Breast epithelium (tissue), 3 donors: ENCODE results near the gene UBAP1L.

Experiments
- CTCF ChIP-seq, 3 donors: fragments of 450-650 bp; IDR thresholded peaks; one replicate each; pipeline ENCODE4 v1.5.1; 2016 to 2017; ENCODE audit warnings: antibody characterized with exemption in 3 of 3, mild to moderate bottlenecking in 3 of 3, moderate library complexity in 3 of 3
- POLR2A ChIP-seq: fragments of 450-650 bp; IDR thresholded peaks from one replicate; pipeline ENCODE4 v1.6.1; 2016; ENCODE audit warnings: antibody characterized with exemption, mild to moderate bottlenecking, moderate library complexity
- POLR2AphosphoS5 ChIP-seq, 3 donors: sonication (generic); formaldehyde crosslinking; IDR thresholded peaks; one replicate each; pipeline ENCODE4 v1.6.1; 2017; ENCODE audit warnings: antibody characterized with exemption in 3 of 3

DNA sequence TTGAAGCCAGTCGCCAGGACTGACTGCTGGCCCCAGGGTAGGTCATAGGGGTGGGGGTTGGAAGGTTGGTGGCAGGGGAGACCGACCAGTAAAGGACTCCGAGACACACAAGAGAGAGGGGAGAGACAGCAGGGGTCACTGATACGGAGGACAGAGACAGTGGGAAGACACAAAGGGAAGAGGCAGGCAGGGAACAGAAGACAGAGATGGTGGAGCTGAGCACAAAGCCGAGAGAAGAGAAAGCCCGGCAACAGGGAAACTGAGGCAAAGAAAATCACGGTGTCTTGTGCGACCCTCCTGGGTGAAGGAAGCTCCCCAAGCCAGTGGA is 47.7 kb downstream of the UBAP1L start:
- TF ChIP-seq POLR2A (no peak), CTCF (IDR thresholded peaks at IDR 0.05) (no peak), POLR2AphosphoS5 (IDR thresholded peaks at IDR 0.05) (no peak)
